ENCODE results near the gene GTF2A1. TPM values are rescaled to one million over a fixed set of nuclear protein-coding genes. Genes with fewer than 3 reads are reported as not detected.

Gene GTF2A1
- polyA plus RNA-seq, 3 donors = 7.9 to 15.8 (median 9.2) TPM

- TF ChIP-seq CTCF (IDR thresholded peaks at IDR 0.05) = no peak
- Histone ChIP-seq H3K27me3 (ENCODE audit: control insufficient read depth in 2 of 2, insufficient read depth in 2 of 2, low read length in 2 of 2) (no peaks in the 10 kb centered on the region), H3K79me2 (ENCODE audit: insufficient read depth, low read length) (peaks cover 21% of the 10 kb centered on the region), H2AFZ (ENCODE audit: insufficient read depth, low read depth, low read length, poor library complexity, severe bottlenecking) (no peak overlapping the region), H3K27ac (ENCODE audit: low read depth in 1 of 2, low read length in 2 of 2) (no peak overlapping the region), H3K9ac (ENCODE audit: insufficient read depth, low read length, poor library complexity, severe bottlenecking) (no peak overlapping the region), H3K36me3 (replicated peaks in 1 of 2; ENCODE audit: control insufficient read depth in 1 of 2, insufficient read depth in 2 of 2, low read length in 2 of 2) (peaks cover 75 to 98% of the 10 kb centered on the region in 2 donors), H3K9me3 (replicated peaks in 1 of 2; ENCODE audit: control insufficient read depth in 1 of 2, insufficient read depth in 1 of 2, low read length in 2 of 2) (no peaks in the 10 kb centered on the region), H3K4me3 (replicated peaks in 1 of 3; ENCODE audit: low read depth in 2 of 3, low read length in 3 of 3) (no peak overlapping the region), H4K20me1 (ENCODE audit: insufficient read depth, low read length) (peaks cover 11% of the 10 kb centered on the region), H3K4me2 (replicated peaks; ENCODE audit: extremely low read depth, low read length, poor library complexity, severe bottlenecking) (no peak overlapping the region), H3K4me1 (ENCODE audit: control insufficient read depth in 1 of 2, insufficient read depth in 2 of 2, low read length in 2 of 2) (no peaks in the 10 kb centered on the region)
- intact Hi-C loops (cut with micrococcal nuclease) = no loop called here
- H3K27me3 Mint-ChIP-seq (ENCODE audit: low read depth in 3 of 3) = no peaks in the 10 kb centered on the region
- no peaks in the 10 kb centered on the region for H3K9me3 Mint-ChIP-seq
- no peak overlapping the region for H3K27ac Mint-ChIP-seq
- H3K36me3 Mint-ChIP-seq = peaks cover 56 to 63% of the 10 kb centered on the region in 2 donors
- 92% methylated on average over 2 of the region's 3 CpGs for WGBS (ENCODE audit: insufficient coverage)
- H3K4me1 Mint-ChIP-seq = no peaks in the 10 kb centered on the region
- DNase-seq = no peak
- H3K4me3 Mint-ChIP-seq = no peak overlapping the region
Measured at GRCh38 chr14:81199084-81199483, 21.7 kb downstream of the GTF2A1 start.

- no peaks in the 10 kb centered on the region for H3K9me3 ChIP-seq (replicated peaks in 1 of 2; ENCODE audit: control insufficient read depth in 1 of 2, insufficient read depth in 1 of 2, low read length in 2 of 2)
- H3K27me3 Mint-ChIP-seq (ENCODE audit: low read depth in 3 of 3) = no peaks in the 10 kb centered on the region
Measured at GRCh38 chr14:81198651-81199050, 22.1 kb downstream of the GTF2A1 start.

More at GRCh38 chr14:81198651-81199050, 22.1 kb downstream of the GTF2A1 start:
- Histone ChIP-seq H3K4me2 (replicated peaks; ENCODE audit: extremely low read depth, low read length, poor library complexity, severe bottlenecking) (no peak overlapping the region), H4K20me1 (ENCODE audit: insufficient read depth, low read length) (peaks cover 9% of the 10 kb centered on the region), H3K27ac (ENCODE audit: low read depth in 1 of 2, low read length in 2 of 2) (no peak overlapping the region), H3K27me3 (ENCODE audit: control insufficient read depth in 2 of 2, insufficient read depth in 2 of 2, low read length in 2 of 2) (no peaks in the 10 kb centered on the region), H3K4me1 (ENCODE audit: control insufficient read depth in 1 of 2, insufficient read depth in 2 of 2, low read length in 2 of 2) (no peaks in the 10 kb centered on the region), H3K9ac (ENCODE audit: insufficient read depth, low read length, poor library complexity, severe bottlenecking) (no peak overlapping the region), H3K79me2 (ENCODE audit: insufficient read depth, low read length) (peaks cover 17% of the 10 kb centered on the region), H3K4me3 (replicated peaks in 1 of 3; ENCODE audit: low read depth in 2 of 3, low read length in 3 of 3) (no peak overlapping the region), H3K36me3 (replicated peaks in 1 of 2; ENCODE audit: control insufficient read depth in 1 of 2, insufficient read depth in 2 of 2, low read length in 2 of 2) (peaks cover 75 to 98% of the 10 kb centered on the region in 2 donors), H2AFZ (ENCODE audit: insufficient read depth, low read depth, low read length, poor library complexity, severe bottlenecking) (no peak overlapping the region)
- no peaks in the 10 kb centered on the region for H3K4me1 Mint-ChIP-seq
- no CpG with 5 or more reads among the region's 2 CpGs for WGBS (ENCODE audit: insufficient coverage)
- no peak for DNase-seq
- no peak for TF ChIP-seq CTCF (IDR thresholded peaks at IDR 0.05)
- no peak overlapping the region for H3K4me3 Mint-ChIP-seq
- no peak overlapping the region for H3K27ac Mint-ChIP-seq
- H3K9me3 Mint-ChIP-seq = no peaks in the 10 kb centered on the region
- H3K36me3 Mint-ChIP-seq = peaks cover 57 to 63% of the 10 kb centered on the region in 2 donors
- intact Hi-C loops (cut with micrococcal nuclease) = no loop called here

All from CD14-positive monocyte (primary cell).